Loucy (cell line): ENCODE results near the gene RAMACL.

Experiments
- H2AFZ ChIP-seq: fragments of 200-600 bp; sonication (generic); 2 replicates; pipeline ENCODE4 v1.6.0; 2016; ENCODE audit warnings: antibody characterized with exemption, mild to moderate bottlenecking, low read length, moderate library complexity
- H3F3A ChIP-seq: fragments of 200-600 bp; 2 replicates; pipeline ENCODE4 v1.6.0; 2016; ENCODE audit warnings: antibody characterized with exemption, low read depth, mild to moderate bottlenecking
- H3K27me3 ChIP-seq: fragments of 200-600 bp; sonication (generic); 2 replicates; pipeline ENCODE4 v1.6.1; 2014; ENCODE audit warnings: low read length, mild to moderate bottlenecking; ENCODE audit not compliant: insufficient read depth, poor library complexity, severe bottlenecking
- H3K36me3 ChIP-seq: fragments of 200-600 bp; sonication (generic); 2 replicates; pipeline ENCODE4 v1.6.1; 2016; ENCODE audit warnings: low read length; ENCODE audit not compliant: insufficient read depth
- H3K4me1 ChIP-seq: fragments of 200-600 bp; sonication (generic); 2 replicates; pipeline ENCODE4 v1.5.1; 2014; ENCODE audit warnings: low read length, mild to moderate bottlenecking; ENCODE audit not compliant: insufficient read depth, poor library complexity, severe bottlenecking
- H3K4me2 ChIP-seq: fragments of 200-600 bp; sonication (generic); 2 replicates; pipeline ENCODE4 v1.6.0; 2014; ENCODE audit warnings: antibody characterized with exemption, low read length, low read depth, mild to moderate bottlenecking; ENCODE audit not compliant: poor library complexity, severe bottlenecking
- H3K4me3 ChIP-seq: fragments of 200-600 bp; sonication (generic); 2 replicates; pipeline ENCODE4 v1.5.1; 2014; ENCODE audit warnings: low read length, mild to moderate bottlenecking, mixed read lengths; ENCODE audit not compliant: poor library complexity, severe bottlenecking
- H3K79me2 ChIP-seq: fragments of 200-600 bp; sonication (generic); 2 replicates; pipeline ENCODE4 v1.6.1; 2014; ENCODE audit warnings: low read length; ENCODE audit not compliant: insufficient read depth
- H3K9ac ChIP-seq: fragments of 200-600 bp; sonication (generic); 2 replicates; pipeline ENCODE4 v1.6.0; 2014; ENCODE audit warnings: mild to moderate bottlenecking, low read depth, low read length, moderate library complexity; ENCODE audit not compliant: poor library complexity, severe bottlenecking
- H3K9me2 ChIP-seq: fragments of 200-600 bp; sonication (generic); replicated peaks from 2 replicates; pipeline ENCODE4 v1.6.1; 2016; ENCODE audit warnings: low read depth, low read length, mixed read lengths
- H3K9me3 ChIP-seq: fragments of 200-600 bp; sonication (generic); 2 replicates; pipeline ENCODE4 v1.6.1; 2014; ENCODE audit warnings: mild to moderate bottlenecking, antibody characterized with exemption, low read length, low read depth; ENCODE audit not compliant: insufficient read depth
- H4K20me1 ChIP-seq: fragments of 200-600 bp; sonication (generic); 2 replicates; pipeline ENCODE4 v1.6.0; 2014; ENCODE audit warnings: antibody characterized with exemption, low read length, mild to moderate bottlenecking; ENCODE audit not compliant: insufficient read depth, poor library complexity, severe bottlenecking
- EZH2phosphoT487 ChIP-seq: fragments of 200-600 bp; IDR thresholded peaks from 2 replicates; pipeline ENCODE4 v1.6.1; 2018; ENCODE audit warnings: antibody characterized with exemption, mild to moderate bottlenecking, moderate library complexity, borderline replicate concordance
- TF ChIP-seq, protein P1 (sequence below): fragments of 200-600 bp; sonication (generic); conservative IDR thresholded peaks from 2 replicates; pipeline ENCODE4 v1.5.1; 2014; ENCODE audit warnings: mild to moderate bottlenecking, antibody characterized with exemption, low read length

RAMACL gene

DNA sequence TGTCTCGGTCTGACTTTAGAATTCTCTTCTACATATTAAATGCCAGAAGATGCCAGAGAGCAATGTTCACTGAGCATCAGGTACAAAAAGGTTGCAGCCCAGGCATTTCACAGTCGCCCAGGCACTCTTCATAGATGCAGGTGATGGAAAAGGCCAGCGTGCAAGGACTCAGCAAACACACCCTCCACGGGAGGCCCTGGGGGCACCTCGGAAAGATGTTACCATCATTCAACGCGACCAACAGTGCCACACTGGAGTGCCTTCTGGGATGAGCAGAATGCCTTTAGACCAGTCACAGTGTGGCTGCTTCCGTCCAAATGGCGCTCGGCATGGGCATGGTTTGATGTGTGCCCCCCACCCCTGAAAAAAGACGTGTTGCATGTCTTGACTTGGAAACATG lies 4.5 kb upstream of the RAMACL start:
- Histone ChIP-seq H3K79me2 (no peaks in the 10 kb centered on the region), H3K4me1 (peaks cover 31% of the 10 kb centered on the region), H3K9me2 (no peaks in the 10 kb centered on the region), H3F3A (no peaks in the 10 kb centered on the region), H2AFZ (no peak overlapping the region), H3K4me2 (no peak overlapping the region), H3K27me3 (no peaks in the 10 kb centered on the region), H3K4me3 (no peak overlapping the region), H3K9ac (no peak overlapping the region), H4K20me1 (no peaks in the 10 kb centered on the region), H3K9me3 (no peaks in the 10 kb centered on the region), H3K36me3 (no peaks in the 10 kb centered on the region)
- TF ChIP-seq, protein P1, sequence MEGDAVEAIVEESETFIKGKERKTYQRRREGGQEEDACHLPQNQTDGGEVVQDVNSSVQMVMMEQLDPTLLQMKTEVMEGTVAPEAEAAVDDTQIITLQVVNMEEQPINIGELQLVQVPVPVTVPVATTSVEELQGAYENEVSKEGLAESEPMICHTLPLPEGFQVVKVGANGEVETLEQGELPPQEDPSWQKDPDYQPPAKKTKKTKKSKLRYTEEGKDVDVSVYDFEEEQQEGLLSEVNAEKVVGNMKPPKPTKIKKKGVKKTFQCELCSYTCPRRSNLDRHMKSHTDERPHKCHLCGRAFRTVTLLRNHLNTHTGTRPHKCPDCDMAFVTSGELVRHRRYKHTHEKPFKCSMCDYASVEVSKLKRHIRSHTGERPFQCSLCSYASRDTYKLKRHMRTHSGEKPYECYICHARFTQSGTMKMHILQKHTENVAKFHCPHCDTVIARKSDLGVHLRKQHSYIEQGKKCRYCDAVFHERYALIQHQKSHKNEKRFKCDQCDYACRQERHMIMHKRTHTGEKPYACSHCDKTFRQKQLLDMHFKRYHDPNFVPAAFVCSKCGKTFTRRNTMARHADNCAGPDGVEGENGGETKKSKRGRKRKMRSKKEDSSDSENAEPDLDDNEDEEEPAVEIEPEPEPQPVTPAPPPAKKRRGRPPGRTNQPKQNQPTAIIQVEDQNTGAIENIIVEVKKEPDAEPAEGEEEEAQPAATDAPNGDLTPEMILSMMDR, result no peak
- no peak for TF ChIP-seq EZH2phosphoT487

DNA sequence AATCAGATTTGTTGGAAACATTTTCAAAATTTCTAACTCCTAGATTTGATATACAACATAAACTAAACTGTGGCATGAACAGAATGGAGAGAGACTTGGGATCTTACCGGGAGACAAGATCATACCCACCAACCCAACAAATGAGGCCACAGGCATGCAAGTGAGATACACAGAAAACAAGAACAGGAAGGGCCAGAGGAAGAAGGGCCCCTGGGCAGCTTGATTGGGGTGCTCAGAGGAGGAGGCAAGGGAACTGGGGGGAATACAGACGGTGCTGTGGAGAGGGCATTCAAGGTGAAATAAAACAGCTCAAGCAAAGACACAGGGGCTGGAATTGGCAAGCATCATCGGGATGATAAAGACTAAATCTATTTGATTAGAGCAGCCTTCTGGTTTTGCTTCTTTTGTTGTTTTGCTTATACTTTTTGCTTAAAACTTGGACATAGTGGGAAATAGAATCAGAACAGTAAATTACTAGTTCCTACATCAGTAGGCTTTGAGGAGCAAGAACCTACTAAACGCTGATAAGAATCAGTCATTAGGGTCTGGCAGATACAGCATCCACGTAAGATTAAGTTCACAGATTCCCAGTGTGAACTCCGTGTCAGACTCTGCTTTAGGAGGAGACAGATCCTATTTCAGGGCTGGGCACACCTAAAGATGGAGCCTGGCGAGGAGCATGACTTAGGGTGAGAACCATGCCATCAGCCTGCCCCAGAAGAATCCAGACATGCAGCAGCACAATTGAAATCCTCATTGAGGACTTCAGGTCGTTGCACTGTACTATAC lies 3.5 kb upstream of the RAMACL start:
- H3K79me2 ChIP-seq, result no peaks in the 10 kb centered on the region
- TF ChIP-seq, protein P1, result no peak
- TF ChIP-seq EZH2phosphoT487, result no peak
- peak overlapping the region; percentile 4 for H3K9ac ChIP-seq
- H3K4me1 ChIP-seq, result peaks cover 31% of the 10 kb centered on the region
- H3K27me3 ChIP-seq, result no peaks in the 10 kb centered on the region
- no peaks in the 10 kb centered on the region for H3K9me2 ChIP-seq
- no peaks in the 10 kb centered on the region for H4K20me1 ChIP-seq
- H3K4me3 ChIP-seq, result peak overlapping the region; percentile 45
- H3K36me3 ChIP-seq, result no peaks in the 10 kb centered on the region
- no peaks in the 10 kb centered on the region for H3F3A ChIP-seq
- peak overlapping the region; percentile 68 for H3K4me2 ChIP-seq
- no peak overlapping the region for H2AFZ ChIP-seq
- H3K9me3 ChIP-seq, result no peaks in the 10 kb centered on the region

DNA sequence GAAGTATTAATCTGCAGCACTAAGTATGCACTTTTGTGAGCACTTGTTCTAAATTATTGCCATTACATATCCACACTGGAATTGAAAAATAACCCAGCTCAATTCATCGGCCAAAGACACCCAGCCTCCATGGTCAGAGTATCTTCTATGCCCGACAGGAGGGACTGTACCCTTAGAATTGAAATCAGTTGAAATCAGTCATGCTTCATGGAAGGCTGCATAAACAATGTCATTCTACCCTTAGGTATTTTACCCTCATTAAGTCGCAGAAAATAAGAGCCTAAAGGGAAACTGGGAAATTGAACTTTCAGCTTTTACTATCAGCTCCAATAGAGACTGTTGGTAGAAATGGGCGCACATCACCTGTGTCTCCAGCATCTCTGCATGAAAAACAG lies 2.9 kb upstream of the RAMACL start:
- no peaks in the 10 kb centered on the region for H3K36me3 ChIP-seq
- H3F3A ChIP-seq, result no peaks in the 10 kb centered on the region
- no peaks in the 10 kb centered on the region for H3K79me2 ChIP-seq
- H4K20me1 ChIP-seq, result no peaks in the 10 kb centered on the region
- H3K4me1 ChIP-seq, result peaks cover 32% of the 10 kb centered on the region
- no peaks in the 10 kb centered on the region for H3K9me2 ChIP-seq
- TF ChIP-seq EZH2phosphoT487, result no peak
- TF ChIP-seq, protein P1, result no peak
- no peaks in the 10 kb centered on the region for H3K27me3 ChIP-seq
- peak overlapping the region; percentile 4 for H3K9ac ChIP-seq
- no peaks in the 10 kb centered on the region for H3K9me3 ChIP-seq
- H2AFZ ChIP-seq, result no peak overlapping the region
- peak overlapping the region; percentile 45 for H3K4me3 ChIP-seq
- H3K4me2 ChIP-seq, result peak overlapping the region; percentile 68
